H9 (cell line): Measurements from ENCODE around the gene KIF11. TPM values are rescaled to one million over a fixed set of nuclear protein-coding genes. Genes with fewer than 3 reads are reported as not detected.

ENCODE experiments used
- DNase-seq: peaks from one replicate; pipeline ENCODE4 v3.0.0-alpha.2; 2017
- H2AFZ ChIP-seq: one replicate; pipeline ENCODE4 v1.6.1; 2013; ENCODE audit warnings: mild to moderate bottlenecking, low read length, control low read depth, moderate library complexity
- H2AK5ac ChIP-seq: 2 replicates; pipeline ENCODE4 v1.6.1; 2013; ENCODE audit warnings: low read length, control low read depth, mixed read lengths; ENCODE audit not compliant: insufficient read length
- H2BK120ac ChIP-seq: one replicate; pipeline ENCODE4 v1.6.1; 2013; ENCODE audit warnings: low read depth, mild to moderate bottlenecking, low read length, control low read depth, inconsistent platforms; ENCODE audit not compliant: poor library complexity, severe bottlenecking
- H2BK12ac ChIP-seq: 2 replicates; pipeline ENCODE4 v1.6.1; 2013; ENCODE audit warnings: low read length, control low read depth, mixed read lengths, low read depth; ENCODE audit not compliant: insufficient read length
- H2BK15ac ChIP-seq: 2 replicates; pipeline ENCODE4 v1.6.1; 2013; ENCODE audit warnings: low read depth, low read length, control low read depth
- H2BK20ac ChIP-seq: one replicate; pipeline ENCODE4 v1.6.1; 2013; ENCODE audit warnings: low read depth, mild to moderate bottlenecking, low read length, control low read depth, inconsistent platforms; ENCODE audit not compliant: poor library complexity, severe bottlenecking
- H2BK5ac ChIP-seq: 2 replicates; pipeline ENCODE4 v1.6.1; 2013; ENCODE audit warnings: low read length, control low read depth, mixed read lengths; ENCODE audit not compliant: insufficient read length
- H3K14ac ChIP-seq: 2 replicates; pipeline ENCODE4 v1.6.1; 2013; ENCODE audit warnings: low read length, control low read depth; ENCODE audit not compliant: insufficient read depth
- H3K18ac ChIP-seq: 2 replicates; pipeline ENCODE4 v1.6.1; 2013; ENCODE audit warnings: low read depth, mild to moderate bottlenecking, mixed read lengths, low read length, control low read depth; ENCODE audit not compliant: insufficient read length
- H3K23ac ChIP-seq: 2 replicates; pipeline ENCODE4 v1.6.1; 2013; ENCODE audit warnings: low read length, control low read depth, mixed read lengths, low read depth; ENCODE audit not compliant: insufficient read length
- H3K23me2 ChIP-seq: 2 replicates; pipeline ENCODE4 v1.6.1; 2013; ENCODE audit warnings: low read depth, mild to moderate bottlenecking, mixed read lengths, low read length, control low read depth; ENCODE audit not compliant: insufficient read length, poor library complexity, severe bottlenecking
- H3K27ac ChIP-seq: 2 replicates; pipeline ENCODE4 v1.5.1; 2013; ENCODE audit warnings: low read length, control low read depth, mixed read lengths, low read depth; ENCODE audit not compliant: insufficient read length
- H3K27me3 ChIP-seq: 2 replicates; pipeline ENCODE4 v1.6.1; 2013; ENCODE audit warnings: low read length, control low read depth, inconsistent platforms; ENCODE audit not compliant: insufficient read depth
- H3K4ac ChIP-seq: 2 replicates; pipeline ENCODE4 v1.6.1; 2013; ENCODE audit warnings: low read depth, mild to moderate bottlenecking, control low read depth, inconsistent platforms, low read length, moderate library complexity
- H3K4me1 ChIP-seq: 2 replicates; pipeline ENCODE4 v1.6.1; 2013; ENCODE audit warnings: low read length, control low read depth, inconsistent platforms; ENCODE audit not compliant: insufficient read depth
- H3K4me2 ChIP-seq: 2 replicates; pipeline ENCODE4 v1.6.1; 2013; ENCODE audit warnings: low read length, control low read depth, mixed read lengths; ENCODE audit not compliant: insufficient read length, insufficient read depth
- H3K56ac ChIP-seq: 2 replicates; pipeline ENCODE4 v1.6.1; 2013; ENCODE audit warnings: low read depth, mild to moderate bottlenecking, mixed read lengths, low read length, control low read depth; ENCODE audit not compliant: insufficient read length
- H3K79me1 ChIP-seq: 2 replicates; pipeline ENCODE4 v1.6.1; 2013; ENCODE audit warnings: low read depth, mild to moderate bottlenecking, moderate library complexity, low read length, control low read depth, inconsistent platforms; ENCODE audit not compliant: insufficient read depth, poor library complexity, severe bottlenecking
- H3K79me2 ChIP-seq: 2 replicates; pipeline ENCODE4 v1.6.1; 2013; ENCODE audit warnings: low read length, control low read depth, inconsistent platforms; ENCODE audit not compliant: insufficient read depth
- H3K9ac ChIP-seq: 2 replicates; pipeline ENCODE4 v1.6.1; 2013; ENCODE audit warnings: low read length, control low read depth, mixed read lengths; ENCODE audit not compliant: insufficient read length; ENCODE audit errors: extremely low read depth
- H3K9me3 ChIP-seq: one replicate; pipeline ENCODE4 v1.6.1; 2013; ENCODE audit warnings: low read depth, low read length, inconsistent platforms; ENCODE audit not compliant: control insufficient read depth
- H3T11ph ChIP-seq: one replicate; pipeline ENCODE4 v1.6.1; 2013; ENCODE audit warnings: mild to moderate bottlenecking, low read length, control low read depth, inconsistent platforms
- H4K20me1 ChIP-seq: one replicate; pipeline ENCODE4 v1.6.1; 2013; ENCODE audit not compliant: control insufficient read depth, insufficient read length, insufficient read depth
- H4K5ac ChIP-seq: 2 replicates; pipeline ENCODE4 v1.6.1; 2013; ENCODE audit warnings: low read depth, mild to moderate bottlenecking, mixed read lengths, low read length, control low read depth; ENCODE audit not compliant: insufficient read length
- H4K8ac ChIP-seq: replicated peaks from 2 replicates; pipeline ENCODE4 v1.6.1; 2013; ENCODE audit warnings: low read length, control low read depth, mixed read lengths, low read depth; ENCODE audit not compliant: insufficient read length
- H4K91ac ChIP-seq: 2 replicates; pipeline ENCODE4 v1.6.1; 2013; ENCODE audit warnings: low read depth, mild to moderate bottlenecking, moderate library complexity, mixed read lengths, low read length, control low read depth; ENCODE audit not compliant: insufficient read length
- H3K27ac Mint-ChIP-seq, 3 experiments: 2 replicates in 2 of 3; 3 replicates in 1 of 3; pipeline ENCODE4 v1.8.0; 2020 to 2021; ENCODE audit warnings: mixed read lengths in 3 of 3, mild to moderate bottlenecking in 1 of 3, moderate library complexity in 1 of 3
- H3K27me3 Mint-ChIP-seq: 2 replicates; pipeline ENCODE4 v1.8.0; 2021; ENCODE audit warnings: low read depth, mild to moderate bottlenecking, moderate library complexity, mixed read lengths
- H3K36me3 Mint-ChIP-seq, 3 experiments: 2 replicates in 2 of 3; 3 replicates in 1 of 3; pipeline ENCODE4 v1.8.0; 2020 to 2021; ENCODE audit warnings: low read depth in 3 of 3, mixed read lengths in 3 of 3; ENCODE audit not compliant: insufficient read depth in 1 of 3
- H3K4me1 Mint-ChIP-seq, 2 experiments: 2 replicates each; pipeline ENCODE4 v1.8.0; 2020; ENCODE audit warnings: mixed read lengths in 2 of 2
- H3K4me3 Mint-ChIP-seq, 2 experiments: 2 replicates in 1 of 2; 3 replicates in 1 of 2; pipeline ENCODE4 v1.8.0; 2020 to 2021; ENCODE audit warnings: mild to moderate bottlenecking in 2 of 2, mixed read lengths in 2 of 2, moderate library complexity in 1 of 2
- H3K9me3 Mint-ChIP-seq, 2 experiments: 2 replicates in 1 of 2; 3 replicates in 1 of 2; pipeline ENCODE4 v1.8.0; 2020; ENCODE audit warnings: mild to moderate bottlenecking in 2 of 2, mixed read lengths in 2 of 2, moderate library complexity in 1 of 2
- WGBS: extraction: QIAGEN DNeasy Blood & Tissue Kit; methylation state at CpG from one replicate; pipeline ENCODE4 v1.1.7; 2013; ENCODE audit warnings: missing lambda C conversion rate, low lambda C conversion rate, mixed read lengths; ENCODE audit not compliant: insufficient read length; ENCODE audit errors: extremely low coverage; 5-methylcytosine and 5-hydroxymethylcytosine counted together
- total RNA-seq: library from RNA; stranded (reverse); gene quantifications from 2 replicates; pipeline ENCODE4 v1.2.1, GENCODE V29; 2021
- TF ChIP-seq, protein P1 (sequence below): fragments of 200-600 bp; sonication (generic); conservative IDR thresholded peaks from 3 replicates; pipeline ENCODE4 v1.8.0; 2021; ENCODE audit warnings: antibody characterized with exemption, mild to moderate bottlenecking

KIF11 gene
- total RNA-seq, 1 experiment from 2014 or later = 54.4 TPM

- H3K4me1 ChIP-seq = no peaks in the 10 kb centered on the region
- no peak overlapping the region for H2AK5ac ChIP-seq
- H3K27ac ChIP-seq = no peak overlapping the region
- no peak overlapping the region for H3T11ph ChIP-seq
- H4K20me1 ChIP-seq = no peaks in the 10 kb centered on the region
- WGBS = 100% methylated on average over 1 of the region's 3 CpGs
- H3K27ac Mint-ChIP-seq = no peak overlapping the region
- H3K9ac ChIP-seq = no peak overlapping the region
- DNase-seq = no peak
- H3K23ac ChIP-seq = no peak overlapping the region
- H3K4ac ChIP-seq = no peak overlapping the region
- H3K4me3 Mint-ChIP-seq = no peak overlapping the region
- H2BK5ac ChIP-seq = no peak overlapping the region
- no peaks in the 10 kb centered on the region for H3K79me2 ChIP-seq
- H3K23me2 ChIP-seq = no peaks in the 10 kb centered on the region
- no peak overlapping the region for H3K14ac ChIP-seq
- H2AFZ ChIP-seq = no peak overlapping the region
- TF ChIP-seq, protein P1, sequence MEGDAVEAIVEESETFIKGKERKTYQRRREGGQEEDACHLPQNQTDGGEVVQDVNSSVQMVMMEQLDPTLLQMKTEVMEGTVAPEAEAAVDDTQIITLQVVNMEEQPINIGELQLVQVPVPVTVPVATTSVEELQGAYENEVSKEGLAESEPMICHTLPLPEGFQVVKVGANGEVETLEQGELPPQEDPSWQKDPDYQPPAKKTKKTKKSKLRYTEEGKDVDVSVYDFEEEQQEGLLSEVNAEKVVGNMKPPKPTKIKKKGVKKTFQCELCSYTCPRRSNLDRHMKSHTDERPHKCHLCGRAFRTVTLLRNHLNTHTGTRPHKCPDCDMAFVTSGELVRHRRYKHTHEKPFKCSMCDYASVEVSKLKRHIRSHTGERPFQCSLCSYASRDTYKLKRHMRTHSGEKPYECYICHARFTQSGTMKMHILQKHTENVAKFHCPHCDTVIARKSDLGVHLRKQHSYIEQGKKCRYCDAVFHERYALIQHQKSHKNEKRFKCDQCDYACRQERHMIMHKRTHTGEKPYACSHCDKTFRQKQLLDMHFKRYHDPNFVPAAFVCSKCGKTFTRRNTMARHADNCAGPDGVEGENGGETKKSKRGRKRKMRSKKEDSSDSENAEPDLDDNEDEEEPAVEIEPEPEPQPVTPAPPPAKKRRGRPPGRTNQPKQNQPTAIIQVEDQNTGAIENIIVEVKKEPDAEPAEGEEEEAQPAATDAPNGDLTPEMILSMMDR = 0 out of 3 replicates have a peak, but pooled peaks have one; percentile 15
- H4K91ac ChIP-seq = no peak overlapping the region
- H3K9me3 ChIP-seq = no peaks in the 10 kb centered on the region
- no peaks in the 10 kb centered on the region for H3K27me3 Mint-ChIP-seq
- no peak overlapping the region for H2BK120ac ChIP-seq
- H3K36me3 Mint-ChIP-seq = peaks cover 13 to 76% (median 56%) of the 10 kb centered on the region in 3 experiments; a peak in 6 of 7 replicates
- H3K56ac ChIP-seq = no peak overlapping the region
- H2BK20ac ChIP-seq = no peak overlapping the region
- H3K9me3 Mint-ChIP-seq = no peaks in the 10 kb centered on the region
- H3K4me2 ChIP-seq = no peak overlapping the region
- no peak overlapping the region for H3K18ac ChIP-seq
- 0 out of 4 replicates have a peak, but pooled peaks cover 0 to 5% of the 10 kb centered on the region in 2 experiments for H3K4me1 Mint-ChIP-seq
- H2BK15ac ChIP-seq = no peak overlapping the region
- H3K27me3 ChIP-seq = no peaks in the 10 kb centered on the region
- H2BK12ac ChIP-seq = no peak overlapping the region
- no peaks in the 10 kb centered on the region for H3K79me1 ChIP-seq
- no peak overlapping the region for H4K5ac ChIP-seq
- no peak overlapping the region for H4K8ac ChIP-seq
Measured at GRCh38 chr10:92640107-92640506, 47.2 kb downstream of the KIF11 start.
